Astrocyte of the cerebellum (primary cell): ENCODE data around the gene ATF7IP.

Source experiments
- DNase-seq: peaks from one replicate; pipeline ENCODE4 v3.0.0-alpha.2; 2011; ENCODE audit warnings: low read depth
- H3K4me3 ChIP-seq: 2 replicates; pipeline ENCODE4 v1.5.1; 2011; ENCODE audit warnings: mild to moderate bottlenecking, low read depth, low read length, moderate library complexity
- in situ Hi-C: cut with HindIII; loops from 2 replicates; pipeline ENCODE4 v1.10.0; 2017; ENCODE audit warnings: low sequenced_read_pairs
- TF ChIP-seq, protein P1 (sequence below): IDR thresholded peaks from 2 replicates; pipeline ENCODE4 v1.5.1; 2012; ENCODE audit warnings: low read length, low read depth, moderate library complexity, mild to moderate bottlenecking; ENCODE audit errors: missing control alignments

Gene ATF7IP

GRCh38 chr12:14540801-14541462, 175.4 kb downstream of the ATF7IP start:
- TF ChIP-seq, protein P1, sequence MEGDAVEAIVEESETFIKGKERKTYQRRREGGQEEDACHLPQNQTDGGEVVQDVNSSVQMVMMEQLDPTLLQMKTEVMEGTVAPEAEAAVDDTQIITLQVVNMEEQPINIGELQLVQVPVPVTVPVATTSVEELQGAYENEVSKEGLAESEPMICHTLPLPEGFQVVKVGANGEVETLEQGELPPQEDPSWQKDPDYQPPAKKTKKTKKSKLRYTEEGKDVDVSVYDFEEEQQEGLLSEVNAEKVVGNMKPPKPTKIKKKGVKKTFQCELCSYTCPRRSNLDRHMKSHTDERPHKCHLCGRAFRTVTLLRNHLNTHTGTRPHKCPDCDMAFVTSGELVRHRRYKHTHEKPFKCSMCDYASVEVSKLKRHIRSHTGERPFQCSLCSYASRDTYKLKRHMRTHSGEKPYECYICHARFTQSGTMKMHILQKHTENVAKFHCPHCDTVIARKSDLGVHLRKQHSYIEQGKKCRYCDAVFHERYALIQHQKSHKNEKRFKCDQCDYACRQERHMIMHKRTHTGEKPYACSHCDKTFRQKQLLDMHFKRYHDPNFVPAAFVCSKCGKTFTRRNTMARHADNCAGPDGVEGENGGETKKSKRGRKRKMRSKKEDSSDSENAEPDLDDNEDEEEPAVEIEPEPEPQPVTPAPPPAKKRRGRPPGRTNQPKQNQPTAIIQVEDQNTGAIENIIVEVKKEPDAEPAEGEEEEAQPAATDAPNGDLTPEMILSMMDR = no peak
- in situ Hi-C loops = no loop called here

GRCh38 chr12:14545144-14546124, 180.0 kb downstream of the ATF7IP start:
- no peak overlapping the region for H3K4me3 ChIP-seq
- TF ChIP-seq, protein P1 = no peak
- in situ Hi-C loops = no loop called here
- no peak for DNase-seq

More at GRCh38 chr12:14540801-14541462, 175.4 kb downstream of the ATF7IP start:
- no peak for DNase-seq
- no peak overlapping the region for H3K4me3 ChIP-seq

DNA sequence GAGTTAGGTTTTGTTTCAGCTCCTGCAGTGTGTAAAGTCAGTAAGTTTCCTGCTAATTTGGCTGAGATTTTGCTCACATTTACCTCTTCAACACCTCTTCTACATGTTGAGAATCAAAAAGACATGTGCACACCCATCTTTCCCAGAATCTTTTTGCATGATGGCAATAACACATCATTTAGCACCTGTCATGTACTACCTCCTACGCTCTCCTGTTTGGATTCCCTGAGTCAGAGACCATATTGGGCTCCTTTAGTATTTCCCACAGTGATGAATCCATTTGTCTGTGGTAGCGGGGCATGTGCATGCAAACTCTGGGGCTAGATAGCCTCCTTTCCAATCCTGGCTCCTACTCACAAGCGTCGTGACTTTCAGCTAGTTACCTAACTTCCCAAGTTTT, 182.1 kb downstream of the ATF7IP start:
- in situ Hi-C loops = no loop called here
- TF ChIP-seq, protein P1 = no peak
- H3K4me3 ChIP-seq = no peak overlapping the region
- no peak for DNase-seq

- TF ChIP-seq, protein P1 = no peak
- H3K4me3 ChIP-seq = no peak overlapping the region
- DNase-seq = no peak
- in situ Hi-C loops = no loop called here
Measured at GRCh38 chr12:14548609-14549008, 183.1 kb downstream of the ATF7IP start.
